Left ventricle myocardium inferior (tissue), 1 donor: ENCODE results near the gene PAX2. TPM values are rescaled to one million over a fixed set of nuclear protein-coding genes. Genes with fewer than 3 reads are reported as not detected.

ENCODE experiments used
- DNase-seq: peaks from one replicate; pipeline ENCODE4 v3.0.0-alpha.2; 2020
- H3K27ac ChIP-seq: fragments of 200-600 bp; replicated peaks from 2 replicates; pipeline ENCODE4 v1.8.0; 2021
- H3K27me3 ChIP-seq: fragments of 200-600 bp; 2 replicates; pipeline ENCODE4 v1.8.0; 2021; ENCODE audit warnings: low read depth
- H3K36me3 ChIP-seq: fragments of 200-600 bp; 2 replicates; pipeline ENCODE4 v1.8.0; 2021
- H3K4me1 ChIP-seq: fragments of 200-600 bp; 2 replicates; pipeline ENCODE4 v1.8.0; 2021
- H3K4me3 ChIP-seq: fragments of 200-600 bp; 2 replicates; pipeline ENCODE4 v1.8.0; 2021; ENCODE audit warnings: mild to moderate bottlenecking, moderate library complexity
- H3K9me3 ChIP-seq: fragments of 200-600 bp; replicated peaks from 2 replicates; pipeline ENCODE4 v1.8.0; 2021
- intact Hi-C: fragments of 100-400 bp; cut with micrococcal nuclease; formaldehyde crosslinking; loops from one replicate; pipeline ENCODE4 v1.11.0; 2022
- total RNA-seq: library from RNA; stranded (reverse); fragmentation: NEBNext Ultra II Directional; extraction: Animal tissue kit (Norgen Biotek cat#: 25700); gene quantifications from one replicate; pipeline ENCODE4 v1.2.1, GENCODE V29; 2021
- TF ChIP-seq, protein P1 (sequence below): fragments of 200-600 bp; IDR thresholded peaks from 2 replicates; pipeline ENCODE4 v1.8.0; 2021; ENCODE audit warnings: antibody characterized with exemption, mild to moderate bottlenecking, borderline replicate concordance
- donor health status: DM: no; HTN: yes; CAD: no; lungs with severe emphysema.

The PAX2 gene
- total RNA-seq, 1 donor from 2014 or later: not detected

DNA sequence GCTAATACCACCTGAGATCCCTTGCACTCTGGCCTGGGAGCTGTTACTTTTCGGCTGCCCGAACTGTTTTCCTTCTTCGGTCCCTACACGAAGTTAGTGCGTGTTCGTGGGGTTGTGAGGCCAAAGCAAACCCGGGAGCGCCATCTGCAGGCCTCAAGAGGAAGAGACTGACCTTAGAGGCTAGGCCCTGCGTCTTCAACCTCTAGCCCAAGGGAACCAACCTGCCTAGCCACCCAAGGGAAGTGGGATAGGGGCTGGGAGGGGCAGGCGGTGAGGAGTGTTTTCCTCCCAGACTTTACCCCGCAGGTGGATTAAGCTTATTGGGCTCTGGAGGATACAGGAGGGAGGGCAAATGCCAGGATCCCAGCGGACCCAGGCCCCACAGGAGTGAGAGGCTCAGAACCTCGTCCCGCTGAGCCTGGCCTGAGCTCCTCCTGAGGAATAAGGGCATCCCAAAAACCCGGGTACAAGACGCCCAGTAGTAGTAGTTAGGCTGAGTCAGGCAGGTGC lies 1.7 kb upstream of the PAX2 start:
- H3K9me3 ChIP-seq: no peaks in the 10 kb centered on the region
- H3K27me3 ChIP-seq: peaks cover 100% of the 10 kb centered on the region

GRCh38 chr10:100744136-100744986 lies 1.0 kb upstream of the PAX2 start:
- TF ChIP-seq, protein P1, sequence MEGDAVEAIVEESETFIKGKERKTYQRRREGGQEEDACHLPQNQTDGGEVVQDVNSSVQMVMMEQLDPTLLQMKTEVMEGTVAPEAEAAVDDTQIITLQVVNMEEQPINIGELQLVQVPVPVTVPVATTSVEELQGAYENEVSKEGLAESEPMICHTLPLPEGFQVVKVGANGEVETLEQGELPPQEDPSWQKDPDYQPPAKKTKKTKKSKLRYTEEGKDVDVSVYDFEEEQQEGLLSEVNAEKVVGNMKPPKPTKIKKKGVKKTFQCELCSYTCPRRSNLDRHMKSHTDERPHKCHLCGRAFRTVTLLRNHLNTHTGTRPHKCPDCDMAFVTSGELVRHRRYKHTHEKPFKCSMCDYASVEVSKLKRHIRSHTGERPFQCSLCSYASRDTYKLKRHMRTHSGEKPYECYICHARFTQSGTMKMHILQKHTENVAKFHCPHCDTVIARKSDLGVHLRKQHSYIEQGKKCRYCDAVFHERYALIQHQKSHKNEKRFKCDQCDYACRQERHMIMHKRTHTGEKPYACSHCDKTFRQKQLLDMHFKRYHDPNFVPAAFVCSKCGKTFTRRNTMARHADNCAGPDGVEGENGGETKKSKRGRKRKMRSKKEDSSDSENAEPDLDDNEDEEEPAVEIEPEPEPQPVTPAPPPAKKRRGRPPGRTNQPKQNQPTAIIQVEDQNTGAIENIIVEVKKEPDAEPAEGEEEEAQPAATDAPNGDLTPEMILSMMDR: no peak
- Histone ChIP-seq H3K4me3 (peak overlapping the region; percentile 55), H3K27me3 (peaks cover 100% of the 10 kb centered on the region), H3K9me3 (no peaks in the 10 kb centered on the region), H3K4me1 (peaks cover 75% of the 10 kb centered on the region), H3K27ac (no peak overlapping the region), H3K36me3 (no peaks in the 10 kb centered on the region)
- intact Hi-C loops: no loop called here
- DNase-seq: no peak

More for the DNA sequence above, 1.7 kb upstream of the PAX2 start:
- H3K4me3 ChIP-seq: peak overlapping the region; percentile 55
- TF ChIP-seq, protein P1: peak; percentile 65
- DNase-seq: no peak
- peaks cover 72% of the 10 kb centered on the region for H3K4me1 ChIP-seq
- H3K36me3 ChIP-seq: no peaks in the 10 kb centered on the region
- intact Hi-C loops: no loop called here
- H3K27ac ChIP-seq: no peak overlapping the region

GRCh38 chr10:100745882-100746783 lies 751 bp downstream of the PAX2 start:
- H3K9me3 ChIP-seq: no peaks in the 10 kb centered on the region
- intact Hi-C loops: no loop called here
- peaks cover 73% of the 10 kb centered on the region for H3K4me1 ChIP-seq
- TF ChIP-seq, protein P1: no peak
- no peak overlapping the region for H3K27ac ChIP-seq
- DNase-seq: no peak
- H3K36me3 ChIP-seq: no peaks in the 10 kb centered on the region
- H3K27me3 ChIP-seq: peaks cover 100% of the 10 kb centered on the region
- H3K4me3 ChIP-seq: peak overlapping the region; percentile 55

DNA sequence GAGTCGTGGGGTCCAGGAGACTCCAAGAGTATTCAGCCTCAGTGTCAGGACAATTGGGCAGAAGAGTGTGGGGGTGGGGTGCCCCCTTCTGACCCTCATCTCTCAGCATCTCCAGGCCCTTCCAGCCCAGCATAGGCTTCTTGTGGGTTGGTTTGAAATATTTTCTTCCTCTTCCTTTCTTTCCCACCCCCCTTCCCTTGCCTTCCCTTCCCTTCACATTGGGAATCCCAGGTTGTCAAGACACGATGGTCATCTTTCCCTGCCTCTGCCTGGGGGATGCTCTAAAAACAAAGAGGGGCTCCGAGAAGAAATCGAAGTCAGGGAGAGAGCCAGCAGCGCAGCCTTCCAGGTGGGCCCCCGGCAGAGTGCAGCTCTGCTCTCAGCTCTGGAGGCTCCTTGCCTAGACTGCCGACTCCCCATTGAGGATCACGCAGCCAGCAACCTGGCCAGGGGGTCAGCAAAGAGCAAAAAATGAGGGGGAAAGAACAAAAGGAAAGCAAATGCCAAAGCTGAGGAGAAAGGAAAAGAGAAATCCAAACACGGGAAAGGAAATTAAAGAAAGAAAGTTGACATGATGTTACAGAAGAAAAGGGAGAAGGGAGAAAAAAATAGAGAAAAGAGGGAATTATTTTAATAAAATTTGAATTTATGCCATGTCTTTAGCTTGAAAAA lies 1.5 kb downstream of the PAX2 start:
- intact Hi-C loops: no loop called here
- no peaks in the 10 kb centered on the region for H3K36me3 ChIP-seq
- H3K27me3 ChIP-seq: peaks cover 100% of the 10 kb centered on the region
- H3K9me3 ChIP-seq: no peaks in the 10 kb centered on the region
- no peak for DNase-seq
- no peak overlapping the region for H3K27ac ChIP-seq
- peaks cover 66% of the 10 kb centered on the region for H3K4me1 ChIP-seq
- H3K4me3 ChIP-seq: no peak overlapping the region
- TF ChIP-seq, protein P1: no peak
